EL (cell line): ENCODE data around the gene AHDC1.
A peak's percentile ranks its signal among the peaks of the same experiment; 100 is the strongest.
"Not testable (repeated sequence)": the region's sequence is repeated elsewhere in the genome, so short reads cannot be mapped to it uniquely, and the experiment has no call there.

Source experiments
- DNase-seq: peaks from one replicate; pipeline ENCODE4 v3.0.0-alpha.2; 2016

AHDC1 gene

GRCh38 chr1:27603681-27604578 is at the start of gene AHDC1:
Gene AHDC1, minus strand, starts transcription at chr1:27604144. Its CDS starts 52,029 bp downstream, at chr1:27552115.
- DNase-seq, result peak; percentile 92

- no peak for DNase-seq
These were observed 48.3 kb upstream of the AHDC1 start for GRCh38 chr1:27652111-27652864.

- DNase-seq, result peak; percentile 77
These were observed 46.7 kb upstream of the AHDC1 start for GRCh38 chr1:27650539-27651175.

- DNase-seq, result no peak
These were observed 46.2 kb upstream of the AHDC1 start for GRCh38 chr1:27650171-27650538.

- DNase-seq, result no peak
These were observed 45.3 kb upstream of the AHDC1 start for GRCh38 chr1:27649306-27649635.

- DNase-seq, result no peak
These were observed 44.8 kb upstream of the AHDC1 start for GRCh38 chr1:27648602-27649305.

- DNase-seq, result no peak
These were observed 43.4 kb upstream of the AHDC1 start for GRCh38 chr1:27647328-27647727.

GRCh38 chr1:27646676-27647075 is 42.7 kb upstream of the AHDC1 start:
- no peak for DNase-seq

- DNase-seq, result no peak
These were observed 41.1 kb upstream of the AHDC1 start for GRCh38 chr1:27645071-27645415.

GRCh38 chr1:27644369-27645070 is 40.6 kb upstream of the AHDC1 start:
- no peak for DNase-seq

- DNase-seq, result peak; percentile 64
These were observed 39.8 kb upstream of the AHDC1 start for GRCh38 chr1:27643600-27644368.

- not testable (repeated sequence) for DNase-seq
These were observed 36.6 kb upstream of the AHDC1 start for GRCh38 chr1:27640514-27640913.

- no peak for DNase-seq
These were observed 34.9 kb upstream of the AHDC1 start for GRCh38 chr1:27638805-27639204.

GRCh38 chr1:27638047-27638734 is 34.2 kb upstream of the AHDC1 start:
- DNase-seq, result no peak

GRCh38 chr1:27635396-27636142 is 31.6 kb upstream of the AHDC1 start:
- DNase-seq, result no peak

GRCh38 chr1:27634985-27635367 is 31.0 kb upstream of the AHDC1 start, which contains the start of gene FGR:
Gene FGR, minus strand, starts transcription at chr1:27635185. Its CDS starts 11,269 bp downstream, at chr1:27623916.
- DNase-seq, result no peak

- DNase-seq, result peak; percentile 40
These were observed 30.4 kb upstream of the AHDC1 start for GRCh38 chr1:27634177-27634984.

GRCh38 chr1:27633640-27634176 is 29.8 kb upstream of the AHDC1 start:
- DNase-seq, result no peak

- DNase-seq, result no peak
These were observed 29.3 kb upstream of the AHDC1 start for GRCh38 chr1:27633298-27633610.
